Stimulated activated CD4-positive, alpha-beta T cell treated with anti-CD3 and anti-CD28 coated beads, Interleukin-4, amount 100 ng/mL, for 48 hours (primary cell): ENCODE measurements around the gene UNC5C.
A peak's percentile ranks its signal among the peaks of the same experiment; 100 is the strongest.

Source experiments
- DNase-seq, 2 donors: peaks; one replicate each; pipeline ENCODE4 v3.0.0-alpha.2; 2020; ENCODE audit warnings: low read depth in 2 of 2

Gene UNC5C

GRCh38 chr4:95548738-95549245 is at the start of gene UNC5C:
UNC5C (minus strand) TSS chr4:95548973.
- DNase-seq = no peak

DNA sequence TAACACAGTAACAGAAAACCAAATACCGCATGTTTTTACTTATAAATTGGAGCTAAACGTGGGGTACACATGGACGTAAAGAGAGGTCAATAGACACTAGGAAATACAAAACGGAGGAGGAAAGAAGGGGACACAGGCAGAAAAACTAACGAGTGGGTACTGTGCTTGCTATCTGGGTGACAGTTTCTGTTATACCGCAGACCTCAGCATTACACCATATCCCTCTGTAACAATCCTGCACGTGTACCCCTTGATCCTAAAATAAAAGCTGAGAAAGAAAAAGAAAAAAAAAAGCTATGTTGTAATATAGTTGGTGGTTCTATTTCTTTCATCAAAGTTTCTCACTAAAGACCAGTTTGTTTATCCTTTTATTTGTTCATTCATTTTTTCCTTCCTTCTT is 47.9 kb upstream of the UNC5C start:
- DNase-seq = no peak

DNA sequence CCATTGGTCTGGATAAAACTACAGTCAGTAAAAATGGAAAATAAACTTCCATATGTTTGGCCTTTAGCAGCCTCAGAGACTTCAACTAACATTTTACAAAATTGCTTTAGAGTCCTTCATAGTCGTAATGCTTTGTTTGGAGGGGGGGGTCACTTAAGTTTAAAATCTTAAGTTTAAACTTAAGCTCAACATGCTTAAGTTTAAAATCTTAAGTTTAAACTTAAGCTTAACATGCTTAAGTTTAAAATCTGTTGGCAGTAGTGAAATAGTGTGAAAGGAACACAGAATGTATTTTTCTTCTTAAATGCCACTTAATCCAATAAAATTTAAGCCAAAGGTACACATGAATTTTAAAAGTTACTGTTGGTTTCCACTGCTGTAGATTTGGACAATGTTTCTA is 45.9 kb upstream of the UNC5C start:
- DNase-seq = no peak

DNA sequence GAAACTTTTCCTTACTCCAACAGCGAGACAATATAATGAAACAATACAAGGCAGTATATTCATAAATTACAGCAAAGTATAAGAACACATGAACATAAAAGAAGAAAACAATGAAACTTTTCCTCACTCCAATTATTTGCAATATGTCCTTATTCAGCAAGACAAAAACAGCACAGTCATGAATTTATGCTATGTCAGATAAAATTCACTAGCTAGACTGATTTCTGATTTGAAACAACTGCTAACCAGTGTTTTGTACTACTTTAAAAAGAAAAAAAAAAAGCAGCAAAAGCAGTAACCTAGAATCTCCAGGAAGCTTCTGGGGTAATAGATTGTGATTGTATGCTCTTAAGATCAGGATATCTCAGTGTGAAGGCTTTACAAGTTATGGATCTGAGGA is 45.2 kb upstream of the UNC5C start:
- no peak for DNase-seq

- DNase-seq = no peak
These were observed 42.5 kb upstream of the UNC5C start for GRCh38 chr4:95591278-95591677.

DNA sequence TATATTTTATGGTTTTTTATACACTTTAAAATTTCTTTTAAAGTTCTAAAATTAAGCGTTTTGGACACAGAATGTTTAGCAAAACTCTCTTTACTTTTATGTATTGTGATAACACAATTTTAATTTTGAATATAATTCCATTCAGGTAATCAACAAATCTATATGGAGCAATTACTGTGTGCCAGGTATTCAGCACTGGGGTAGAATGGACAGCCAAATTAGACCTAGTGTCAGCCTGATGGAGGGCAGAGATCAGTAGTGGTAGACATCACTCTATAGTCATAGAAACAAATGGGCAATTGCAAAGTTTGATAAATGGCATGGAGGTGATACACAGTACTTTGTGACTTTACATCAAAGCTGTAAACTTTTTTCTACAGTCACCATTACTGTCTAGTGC is 41.8 kb upstream of the UNC5C start:
- DNase-seq = no peak

DNA sequence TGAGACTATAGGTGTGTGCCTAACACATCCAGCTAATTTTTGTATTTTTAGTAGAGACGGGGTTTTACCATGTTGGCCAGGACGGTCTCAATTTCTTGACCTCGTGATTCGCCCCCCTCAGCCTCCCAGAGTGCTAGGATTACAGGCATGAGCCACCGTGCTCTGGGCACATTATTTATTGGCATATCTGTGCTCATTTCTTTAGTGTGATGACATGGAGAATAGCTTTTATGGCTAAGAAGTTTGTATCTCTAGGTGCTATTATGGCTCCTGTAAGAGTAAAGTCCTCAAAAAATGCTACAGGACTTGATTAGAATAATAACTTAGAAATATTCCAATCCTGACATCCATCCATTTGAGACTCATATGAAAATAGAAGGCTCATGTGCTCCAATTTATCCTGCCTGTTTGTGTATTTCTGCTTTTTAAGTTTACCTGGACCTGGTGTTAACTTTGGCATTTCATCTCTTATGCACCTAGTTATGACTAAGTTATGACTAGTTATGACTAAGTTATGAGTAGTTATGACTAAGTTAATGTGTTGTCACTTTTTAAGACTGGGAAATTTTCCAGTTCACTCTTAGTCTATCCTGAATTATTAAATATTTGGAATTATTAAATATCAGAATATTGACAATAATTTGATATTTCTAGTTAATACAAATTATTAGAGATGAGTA is 36.4 kb upstream of the UNC5C start:
- no peak for DNase-seq

GRCh38 chr4:95580226-95580625 is 31.5 kb upstream of the UNC5C start:
- no peak for DNase-seq

DNA sequence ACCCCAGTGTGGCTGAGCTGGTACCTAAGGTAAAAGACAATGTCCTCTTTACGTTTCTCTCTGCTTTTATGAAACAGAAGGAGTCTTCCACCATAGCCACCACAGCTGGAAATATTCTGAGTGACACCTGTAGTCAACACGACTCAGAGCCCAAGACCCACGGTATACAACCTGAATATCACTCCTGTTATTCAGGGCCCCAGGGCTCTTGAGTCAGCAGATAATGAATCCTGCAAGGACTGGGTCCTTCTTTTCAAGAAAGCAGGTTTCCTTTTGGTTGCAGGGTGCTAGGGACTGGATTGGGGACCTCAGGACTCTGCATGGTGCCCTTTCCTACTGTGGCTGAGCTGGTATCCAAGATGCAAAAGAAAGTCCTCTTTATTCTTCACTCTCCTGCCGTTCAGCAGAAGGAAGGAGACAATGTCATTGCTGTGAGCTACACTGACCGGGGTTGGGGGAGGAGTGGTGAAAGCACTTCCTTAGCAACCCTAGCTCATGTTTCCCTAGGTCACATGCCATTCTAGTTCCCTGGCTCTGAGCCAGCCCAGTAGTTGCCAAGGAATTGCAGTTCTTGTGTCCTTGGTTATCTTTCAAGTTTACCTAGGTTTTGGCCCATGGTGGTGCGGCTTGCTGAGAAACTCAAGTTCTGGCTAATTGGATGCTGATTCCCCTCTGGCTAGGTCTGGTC is 23.7 kb upstream of the UNC5C start:
- no peak for DNase-seq

DNA sequence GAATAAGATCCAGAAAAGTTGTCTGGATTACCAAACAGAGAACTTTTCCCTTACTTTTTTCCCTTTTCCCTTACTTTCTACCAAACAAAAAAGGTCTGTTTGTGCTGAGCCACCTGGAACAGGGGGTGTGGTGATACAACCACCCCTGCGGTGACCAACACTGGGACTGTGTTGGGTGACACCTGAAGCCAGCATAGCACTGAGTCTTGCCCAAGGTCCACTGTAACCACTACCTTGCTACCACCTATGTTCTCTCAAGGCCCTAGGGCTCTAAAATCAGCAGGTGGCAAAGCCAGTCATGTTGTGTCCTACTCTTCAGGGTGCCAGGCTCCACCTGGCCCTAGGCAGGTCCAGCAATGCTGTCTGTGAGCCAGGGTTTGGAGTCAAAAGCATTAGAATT is 22.8 kb upstream of the UNC5C start:
- no peak for DNase-seq

DNA sequence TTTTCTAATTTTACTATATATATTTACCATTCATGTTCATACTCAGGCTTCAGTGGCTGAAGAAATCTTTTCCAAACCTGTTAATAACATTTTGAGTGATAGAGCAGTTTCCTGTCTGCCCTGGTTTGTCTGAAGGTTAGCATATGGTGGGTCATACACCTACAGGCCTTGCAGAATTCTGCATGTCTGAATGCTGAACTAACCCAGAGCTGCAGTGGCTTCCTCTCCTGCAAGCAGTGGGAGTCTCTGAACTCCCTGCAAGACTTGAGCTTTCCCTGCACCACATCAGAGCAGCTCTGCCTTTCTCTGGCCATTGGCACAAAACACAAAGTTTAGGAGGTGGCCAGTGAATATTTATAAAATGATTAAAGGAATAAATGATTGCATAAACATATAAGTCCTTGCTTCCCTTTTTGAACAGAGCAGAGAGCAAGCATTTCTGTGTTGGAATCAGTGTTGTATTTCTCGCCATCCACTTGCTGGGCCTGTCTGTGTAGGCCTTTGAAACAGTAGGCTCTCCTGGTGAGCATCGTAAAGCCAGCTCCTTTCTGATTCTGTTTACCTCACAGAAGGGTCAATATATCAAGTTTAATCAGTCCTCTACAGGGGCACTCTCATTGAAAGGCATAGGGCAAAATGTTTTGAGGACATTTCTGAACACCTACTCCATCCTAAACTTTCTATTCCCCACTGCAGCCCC is 15.0 kb upstream of the UNC5C start:
- no peak for DNase-seq

- no peak for DNase-seq
These were observed 12.0 kb upstream of the UNC5C start for GRCh38 chr4:95560774-95561173.

- DNase-seq = no peak
These were observed 7.6 kb upstream of the UNC5C start for GRCh38 chr4:95556207-95556859.

DNA sequence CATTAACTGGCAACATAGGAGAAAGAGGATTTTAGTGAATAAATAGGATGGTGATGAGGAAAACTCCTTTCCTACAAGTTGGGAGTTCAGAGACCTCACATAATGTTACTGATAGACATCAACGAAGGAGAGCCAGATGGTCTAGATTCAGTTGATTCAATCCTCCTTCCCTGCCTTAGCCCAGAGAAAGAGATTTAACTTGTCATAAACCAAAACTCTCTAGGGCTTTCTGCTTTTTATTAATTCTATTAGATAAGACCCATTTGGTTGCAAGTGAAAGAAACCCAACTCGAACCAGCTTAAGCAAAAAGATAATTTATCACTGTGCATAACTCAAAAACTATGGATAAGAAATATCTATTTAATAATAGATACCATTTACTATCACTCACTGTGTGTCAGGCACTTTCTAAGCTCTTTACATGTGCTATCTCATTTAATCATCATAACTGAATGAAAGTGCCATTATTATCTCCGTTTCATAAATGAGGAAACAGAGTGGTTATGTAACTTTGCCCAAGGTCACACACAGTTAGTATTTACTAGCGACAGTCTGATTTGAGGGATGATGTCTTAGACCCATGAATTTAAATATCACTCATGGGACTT is 4.3 kb upstream of the UNC5C start:
- DNase-seq = no peak

DNA sequence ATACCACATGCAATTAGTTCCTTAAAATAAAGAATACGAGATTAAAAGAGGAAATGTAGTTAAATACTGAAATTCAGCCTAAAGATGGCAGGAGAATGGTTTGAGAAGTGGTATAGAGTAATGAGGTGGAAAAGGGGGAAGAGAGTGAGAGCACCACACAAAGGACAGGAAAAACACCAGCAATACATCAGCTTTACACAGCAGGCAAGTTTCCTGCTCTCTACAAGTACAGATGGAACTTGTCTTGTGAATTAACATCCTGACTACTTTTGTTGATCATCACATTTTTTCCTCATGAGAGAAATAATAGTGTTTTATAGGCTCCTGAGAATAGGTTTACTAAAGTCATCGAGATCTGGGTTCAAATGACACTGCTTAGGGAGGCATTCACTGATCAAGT is 2.9 kb upstream of the UNC5C start:
- DNase-seq = no peak

DNA sequence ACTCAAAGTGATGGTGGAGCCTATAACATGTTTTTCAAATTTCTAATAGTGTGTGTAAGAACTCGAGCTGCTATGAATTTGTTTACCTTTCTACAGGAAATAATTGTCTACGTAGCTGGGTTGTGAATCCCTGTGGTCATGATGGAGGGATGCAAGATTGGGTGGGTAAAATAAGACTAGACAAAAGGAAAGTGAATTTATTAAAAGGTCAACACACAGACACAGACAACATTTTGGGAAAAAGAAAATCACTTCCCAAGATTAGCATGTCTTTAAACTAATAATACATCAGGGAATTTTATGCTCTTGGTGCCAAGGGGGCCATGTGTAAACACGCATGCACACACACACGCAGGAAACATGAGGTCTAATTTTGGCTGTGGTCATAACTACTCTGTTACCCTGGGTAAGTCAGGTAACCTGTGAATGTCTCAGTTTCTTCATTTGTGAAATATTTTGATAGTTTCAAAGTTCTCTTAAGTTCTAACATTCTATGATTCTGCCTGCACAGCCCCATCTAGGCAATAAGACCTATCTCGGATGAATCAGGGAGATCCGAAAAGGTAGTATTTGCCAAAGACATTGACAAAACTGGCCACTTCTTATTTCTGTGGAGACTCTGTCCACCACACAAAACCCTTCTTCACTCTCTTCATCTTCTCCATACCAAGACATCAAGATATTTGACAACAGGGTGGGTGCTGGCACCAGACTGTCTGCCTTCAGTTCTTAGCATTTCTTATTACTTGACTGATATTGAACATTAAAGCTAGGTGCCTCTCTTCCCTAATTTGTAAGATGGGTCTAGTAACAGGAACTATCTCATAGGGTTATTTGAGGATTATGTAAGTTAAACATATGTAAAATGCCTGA is 1.6 kb upstream of the UNC5C start:
- DNase-seq = no peak

DNA sequence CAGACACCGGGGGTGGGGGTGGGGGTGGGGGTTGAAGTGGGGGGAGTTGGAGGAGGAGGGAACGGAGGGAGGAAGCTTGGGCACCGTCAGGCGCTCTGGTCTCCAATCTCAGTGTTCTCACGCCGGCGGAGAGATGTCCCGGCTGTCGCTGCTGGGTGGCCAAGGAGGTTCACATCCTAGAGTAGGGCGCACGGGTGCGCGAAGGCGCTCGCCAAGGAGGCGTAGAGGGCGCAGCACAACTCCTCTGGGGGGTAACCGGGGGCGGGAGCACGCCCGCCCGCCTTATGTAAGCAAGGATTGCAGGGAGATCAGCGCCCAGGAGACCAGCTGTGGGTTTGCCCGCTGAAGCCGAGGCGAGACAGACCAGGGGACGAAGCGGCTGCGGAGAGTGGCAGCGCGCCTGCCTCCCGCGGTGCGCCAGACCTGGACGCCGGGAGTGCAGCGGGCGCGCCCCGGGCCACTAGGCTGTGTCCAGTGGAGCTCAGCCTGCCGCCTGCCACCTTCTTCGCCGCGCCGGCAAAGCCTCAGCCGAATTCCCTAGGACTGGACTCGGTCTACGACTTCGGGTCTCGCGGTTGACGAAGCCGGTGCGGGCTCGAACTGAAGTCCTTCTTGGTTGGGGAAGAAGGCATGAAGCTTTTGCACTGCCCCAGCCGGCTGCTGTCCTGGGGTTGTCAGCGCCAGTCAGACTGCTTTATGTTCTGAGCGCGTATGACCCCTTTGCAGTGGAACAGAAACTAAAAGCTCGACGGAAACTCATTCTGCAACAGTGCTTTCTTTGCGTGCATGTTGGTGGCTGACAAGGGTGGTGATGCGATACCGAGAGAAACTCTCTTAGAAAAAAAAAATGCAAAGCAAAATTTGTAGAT is 707 bp upstream of the UNC5C start:
- DNase-seq = peak in 1 of 2 donors; percentile 7

- peak in 1 of 2 donors; percentile 2 for DNase-seq
These were observed 880 bp downstream of the UNC5C start for GRCh38 chr4:95547715-95548471.
